Neural cell (in vitro differentiated cells): ENCODE measurements around the gene ZBTB5. TPM values are rescaled to one million over a fixed set of nuclear protein-coding genes. Genes with fewer than 3 reads are reported as not detected.

Source experiments
- H2AFZ ChIP-seq: fragments of 200-600, 300-800 bp; sonication (generic), shearing (Covaris generic); 2 replicates; pipeline ENCODE4 v1.6.0; 2014; ENCODE audit warnings: low read depth, mild to moderate bottlenecking, antibody characterized with exemption, low read length, moderate library complexity
- H3F3A ChIP-seq: fragments of 200-600 bp; shearing (Covaris generic); 2 replicates; pipeline ENCODE4 v1.6.1; 2016; ENCODE audit warnings: mild to moderate bottlenecking, moderate library complexity, mixed read lengths, antibody characterized with exemption, low read length; ENCODE audit not compliant: insufficient read depth, poor library complexity, severe bottlenecking
- H3K27ac ChIP-seq: fragments of 200-600, 300-800 bp; sonication (generic), shearing (Covaris generic); 2 replicates; pipeline ENCODE4 v1.5.1; 2014; ENCODE audit warnings: mild to moderate bottlenecking, low read length, moderate library complexity
- H3K27me3 ChIP-seq: fragments of 300-800, 200-600 bp; sonication (generic), shearing (Covaris generic); 2 replicates; pipeline ENCODE4 v1.6.0; 2014; ENCODE audit warnings: mild to moderate bottlenecking, low read depth, low read length, moderate library complexity; ENCODE audit not compliant: insufficient read depth
- H3K36me3 ChIP-seq: fragments of 300-800, 200-600 bp; sonication (generic), shearing (Covaris generic); 2 replicates; pipeline ENCODE4 v1.5.1; 2014; ENCODE audit warnings: mild to moderate bottlenecking, antibody characterized with exemption, low read length, moderate library complexity; ENCODE audit not compliant: insufficient read depth
- H3K4me2 ChIP-seq: fragments of 300-800, 200-600 bp; sonication (generic), shearing (Covaris generic); 2 replicates; pipeline ENCODE4 v1.6.0; 2014; ENCODE audit warnings: mild to moderate bottlenecking, low read length
- H3K4me3 ChIP-seq: fragments of 300-800, 200-600 bp; sonication (generic), shearing (Covaris generic); 2 replicates; pipeline ENCODE4 v1.5.1; 2014; ENCODE audit warnings: mild to moderate bottlenecking, low read length, moderate library complexity
- H3K79me2 ChIP-seq: fragments of 200-600 bp; shearing (Covaris generic); replicated peaks from 2 replicates; pipeline ENCODE4 v1.6.0; 2014; ENCODE audit warnings: mild to moderate bottlenecking, low read length, moderate library complexity; ENCODE audit not compliant: insufficient read depth
- H3K9ac ChIP-seq: fragments of 300-800, 200-600 bp; sonication (generic), shearing (Covaris generic); 2 replicates; pipeline ENCODE4 v1.6.1; 2016; ENCODE audit warnings: mild to moderate bottlenecking, low read length, mixed read lengths
- H3K9me2 ChIP-seq: fragments of 200-600 bp; shearing (Covaris generic); 2 replicates; pipeline ENCODE4 v1.6.1; 2016; ENCODE audit warnings: mild to moderate bottlenecking, low read length, mixed read lengths; ENCODE audit not compliant: insufficient read depth
- H3K9me3 ChIP-seq: fragments of 200-600, 300-800 bp; sonication (generic), shearing (Covaris generic); 2 replicates; pipeline ENCODE4 v1.6.1; 2016; ENCODE audit warnings: mild to moderate bottlenecking, mixed run types, low read length, moderate library complexity, mixed read lengths
- H4K20me1 ChIP-seq: fragments of 200-600 bp; shearing (Covaris generic); 2 replicates; pipeline ENCODE4 v1.6.1; 2016; ENCODE audit warnings: mild to moderate bottlenecking, mixed run types; ENCODE audit not compliant: insufficient read depth
- CTCF ChIP-seq: fragments of 450-650 bp; IDR thresholded peaks from 2 replicates; pipeline ENCODE4 v1.5.1; 2014; ENCODE audit warnings: antibody characterized with exemption, mild to moderate bottlenecking, moderate library complexity; ENCODE audit not compliant: poor library complexity, severe bottlenecking
- EP300 ChIP-seq: fragments of 450-650 bp; conservative IDR thresholded peaks from 2 replicates; pipeline ENCODE4 v1.6.1; 2014; ENCODE audit warnings: antibody characterized with exemption, mild to moderate bottlenecking, moderate library complexity; ENCODE audit not compliant: poor library complexity, severe bottlenecking
- EZH2 ChIP-seq: fragments of 200-600, 300-800 bp; shearing (Covaris generic), sonication (generic); IDR thresholded peaks from 2 replicates; pipeline ENCODE4 v1.6.1; 2014; ENCODE audit warnings: antibody characterized with exemption, low read length, borderline replicate concordance, mild to moderate bottlenecking; ENCODE audit not compliant: insufficient read depth, poor library complexity, severe bottlenecking
- MXI1 ChIP-seq: fragments of 450-650 bp; conservative IDR thresholded peaks from 2 replicates; pipeline ENCODE4 v1.6.1; 2014; ENCODE audit warnings: antibody characterized with exemption, mild to moderate bottlenecking; ENCODE audit not compliant: poor library complexity, severe bottlenecking
- POLR2AphosphoS5 ChIP-seq: IDR thresholded peaks from 2 replicates; pipeline ENCODE4 v1.6.1; 2012
- RAD21 ChIP-seq: fragments of 450-650 bp; conservative IDR thresholded peaks from 2 replicates; pipeline ENCODE4 v1.6.1; 2014; ENCODE audit warnings: antibody characterized with exemption, mild to moderate bottlenecking, moderate library complexity
- REST ChIP-seq: IDR thresholded peaks from 2 replicates; pipeline ENCODE4 v1.6.1; 2012; ENCODE audit warnings: borderline replicate concordance
- SMC3 ChIP-seq: fragments of 450-650 bp; conservative IDR thresholded peaks from 2 replicates; pipeline ENCODE4 v1.6.1; 2014; ENCODE audit warnings: antibody characterized with exemption, mild to moderate bottlenecking, moderate library complexity; ENCODE audit not compliant: poor library complexity
- TAF1 ChIP-seq: IDR thresholded peaks from 2 replicates; pipeline ENCODE4 v1.6.1; 2012; ENCODE audit warnings: low read depth
- polyA plus RNA-seq: library from polyadenylated mRNA; depleted of rRNA; stranded (reverse); fragments of >200 nt; gene quantifications from 2 replicates; pipeline ENCODE4 v1.2.3, GENCODE V29; 2014

The ZBTB5 gene
- polyA plus RNA-seq, 1 donor from 2014 or later: 21.0 TPM

- Histone ChIP-seq H3F3A (no peaks in the 10 kb centered on the region), H3K79me2 (peaks cover 4% of the 10 kb centered on the region), H3K4me3 (no peak overlapping the region), H3K27me3 (no peaks in the 10 kb centered on the region), H3K9me2 (no peaks in the 10 kb centered on the region), H2AFZ (no peak overlapping the region), H3K27ac (no peak overlapping the region), H3K9ac (no peak overlapping the region), H3K36me3 (peaks cover 9% of the 10 kb centered on the region), H4K20me1 (no peaks in the 10 kb centered on the region), H3K9me3 (no peaks in the 10 kb centered on the region), H3K4me2 (no peak overlapping the region)
- TF ChIP-seq MXI1 (no peak), EZH2 (no peak), RAD21 (no peak), TAF1 (no peak), POLR2AphosphoS5 (no peak), SMC3 (no peak), EP300 (no peak)
These were observed 23.4 kb downstream of the ZBTB5 start for GRCh38 chr9:37441776-37442370.

GRCh38 chr9:37438359-37438758 is 26.9 kb downstream of the ZBTB5 start:
- peaks cover 14% of the 10 kb centered on the region for H3K36me3 ChIP-seq
- TF ChIP-seq TAF1: no peak
- no peak for TF ChIP-seq SMC3
- no peak for TF ChIP-seq EZH2
- no peak for TF ChIP-seq MXI1
- no peak for TF ChIP-seq RAD21
- no peak for TF ChIP-seq REST
- TF ChIP-seq POLR2AphosphoS5: no peak
- TF ChIP-seq EP300: no peak
- TF ChIP-seq CTCF: no peak
- H3K79me2 ChIP-seq: no peaks in the 10 kb centered on the region

More at GRCh38 chr9:37438359-37438758, 26.9 kb downstream of the ZBTB5 start:
- H2AFZ ChIP-seq: no peak overlapping the region
- no peak overlapping the region for H3K27ac ChIP-seq
- no peaks in the 10 kb centered on the region for H3K27me3 ChIP-seq
- no peaks in the 10 kb centered on the region for H3K9me3 ChIP-seq
- no peak overlapping the region for H3K9ac ChIP-seq
- no peaks in the 10 kb centered on the region for H4K20me1 ChIP-seq
- no peak overlapping the region for H3K4me3 ChIP-seq
- no peaks in the 10 kb centered on the region for H3F3A ChIP-seq
- no peak overlapping the region for H3K4me2 ChIP-seq
- no peaks in the 10 kb centered on the region for H3K9me2 ChIP-seq
